Measurements from ENCODE around the gene NCOA3.

Gene NCOA3

DNA sequence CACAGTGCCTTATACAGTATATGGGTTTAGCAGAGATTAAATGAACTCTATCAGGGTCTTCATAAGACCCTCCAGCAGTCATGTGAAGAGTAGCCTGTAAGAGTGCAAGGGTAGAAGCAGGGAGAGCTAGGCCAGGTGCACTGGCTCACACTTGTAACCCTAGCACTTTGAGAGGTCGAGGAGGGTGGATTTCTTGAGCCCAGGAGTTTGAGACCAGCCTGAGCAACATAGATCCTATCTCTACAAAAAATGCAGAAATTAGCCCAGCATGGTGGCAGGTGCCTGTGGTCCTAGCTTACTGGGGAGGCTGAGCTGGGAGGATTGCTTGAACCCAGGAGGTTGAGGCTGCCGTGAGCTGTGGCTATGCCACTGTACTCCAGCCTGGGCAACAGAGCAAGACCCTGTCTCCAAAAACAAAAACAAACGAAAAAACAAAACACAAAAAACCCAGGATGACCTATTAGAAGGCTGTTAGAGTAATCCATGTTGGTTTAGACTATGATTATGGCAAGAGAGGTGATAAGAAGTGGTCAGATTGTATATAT, 31.9 kb downstream of the NCOA3 start:
- Histone ChIP-seq H3K4me2 (ENCODE audit: low read depth, low read length, poor library complexity, severe bottlenecking) (no peak overlapping the region), H2AFZ (ENCODE audit: low read length) (no peak overlapping the region), H3K9me2 (replicated peaks; ENCODE audit: low read depth, low read length) (no peaks in the 10 kb centered on the region), H3K36me3 (ENCODE audit: insufficient read depth, low read length) (no peaks in the 10 kb centered on the region), H3K4me3 (ENCODE audit: low read length, poor library complexity, severe bottlenecking) (no peak overlapping the region), H3K9me3 (ENCODE audit: insufficient read depth, low read depth, low read length) (no peaks in the 10 kb centered on the region), H3K27me3 (ENCODE audit: insufficient read depth, low read length, poor library complexity, severe bottlenecking) (no peaks in the 10 kb centered on the region), H3K9ac (ENCODE audit: low read depth, low read length, poor library complexity, severe bottlenecking) (no peak overlapping the region), H3K79me2 (ENCODE audit: insufficient read depth, low read length) (peaks cover 22% of the 10 kb centered on the region; the same call in 1 of the 2 replicates), H3F3A (ENCODE audit: low read depth) (no peaks in the 10 kb centered on the region), H4K20me1 (ENCODE audit: insufficient read depth, low read length, poor library complexity, severe bottlenecking) (peaks cover 4% of the 10 kb centered on the region), H3K4me1 (ENCODE audit: insufficient read depth, low read length, poor library complexity, severe bottlenecking) (peaks cover 5% of the 10 kb centered on the region)
- TF ChIP-seq EZH2phosphoT487 (IDR thresholded peaks at IDR 0.05; ENCODE audit: borderline replicate concordance): no peak
- TF ChIP-seq, protein P1, sequence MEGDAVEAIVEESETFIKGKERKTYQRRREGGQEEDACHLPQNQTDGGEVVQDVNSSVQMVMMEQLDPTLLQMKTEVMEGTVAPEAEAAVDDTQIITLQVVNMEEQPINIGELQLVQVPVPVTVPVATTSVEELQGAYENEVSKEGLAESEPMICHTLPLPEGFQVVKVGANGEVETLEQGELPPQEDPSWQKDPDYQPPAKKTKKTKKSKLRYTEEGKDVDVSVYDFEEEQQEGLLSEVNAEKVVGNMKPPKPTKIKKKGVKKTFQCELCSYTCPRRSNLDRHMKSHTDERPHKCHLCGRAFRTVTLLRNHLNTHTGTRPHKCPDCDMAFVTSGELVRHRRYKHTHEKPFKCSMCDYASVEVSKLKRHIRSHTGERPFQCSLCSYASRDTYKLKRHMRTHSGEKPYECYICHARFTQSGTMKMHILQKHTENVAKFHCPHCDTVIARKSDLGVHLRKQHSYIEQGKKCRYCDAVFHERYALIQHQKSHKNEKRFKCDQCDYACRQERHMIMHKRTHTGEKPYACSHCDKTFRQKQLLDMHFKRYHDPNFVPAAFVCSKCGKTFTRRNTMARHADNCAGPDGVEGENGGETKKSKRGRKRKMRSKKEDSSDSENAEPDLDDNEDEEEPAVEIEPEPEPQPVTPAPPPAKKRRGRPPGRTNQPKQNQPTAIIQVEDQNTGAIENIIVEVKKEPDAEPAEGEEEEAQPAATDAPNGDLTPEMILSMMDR (conservative IDR thresholded peaks at IDR 0.05; ENCODE audit: low read length): no peak

DNA sequence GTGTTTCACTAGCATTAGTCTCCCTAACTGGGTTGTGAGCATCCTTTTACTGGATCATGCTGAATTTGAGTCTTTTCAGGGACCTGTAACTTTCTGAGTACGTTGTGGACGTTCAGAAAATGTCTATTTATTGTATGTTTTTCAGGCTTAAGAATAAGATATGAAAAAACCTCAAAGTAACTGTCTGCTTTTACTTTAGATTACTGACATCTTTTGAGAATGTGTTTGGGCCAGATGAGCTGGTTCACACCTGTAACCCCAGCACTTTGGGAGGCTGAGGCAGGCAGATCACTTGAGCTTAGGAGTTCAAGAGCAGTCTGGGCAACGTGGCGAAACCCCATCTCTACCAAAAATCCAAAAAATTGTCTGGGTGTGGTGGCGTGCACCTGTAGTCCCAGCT, 32.7 kb downstream of the NCOA3 start:
- H3K36me3 ChIP-seq (ENCODE audit: insufficient read depth, low read length): no peaks in the 10 kb centered on the region
- H3K4me2 ChIP-seq (ENCODE audit: low read depth, low read length, poor library complexity, severe bottlenecking): no peak overlapping the region
- H3K9ac ChIP-seq (ENCODE audit: low read depth, low read length, poor library complexity, severe bottlenecking): no peak overlapping the region
- no peaks in the 10 kb centered on the region for H3K27me3 ChIP-seq (ENCODE audit: insufficient read depth, low read length, poor library complexity, severe bottlenecking)
- no peaks in the 10 kb centered on the region for H3F3A ChIP-seq (ENCODE audit: low read depth)
- H3K4me1 ChIP-seq (ENCODE audit: insufficient read depth, low read length, poor library complexity, severe bottlenecking): peaks cover 5% of the 10 kb centered on the region
- H3K9me3 ChIP-seq (ENCODE audit: insufficient read depth, low read depth, low read length): no peaks in the 10 kb centered on the region
- TF ChIP-seq, protein P1 (conservative IDR thresholded peaks at IDR 0.05; ENCODE audit: low read length): no peak
- no peak for TF ChIP-seq EZH2phosphoT487 (IDR thresholded peaks at IDR 0.05; ENCODE audit: borderline replicate concordance)
- no peaks in the 10 kb centered on the region for H3K9me2 ChIP-seq (replicated peaks; ENCODE audit: low read depth, low read length)
- H4K20me1 ChIP-seq (ENCODE audit: insufficient read depth, low read length, poor library complexity, severe bottlenecking): peaks cover 4% of the 10 kb centered on the region
- no peak overlapping the region for H2AFZ ChIP-seq (ENCODE audit: low read length)
- H3K4me3 ChIP-seq (ENCODE audit: low read length, poor library complexity, severe bottlenecking): no peak overlapping the region
- H3K79me2 ChIP-seq (ENCODE audit: insufficient read depth, low read length): peaks cover 27% of the 10 kb centered on the region; the same call in 1 of the 2 replicates

DNA sequence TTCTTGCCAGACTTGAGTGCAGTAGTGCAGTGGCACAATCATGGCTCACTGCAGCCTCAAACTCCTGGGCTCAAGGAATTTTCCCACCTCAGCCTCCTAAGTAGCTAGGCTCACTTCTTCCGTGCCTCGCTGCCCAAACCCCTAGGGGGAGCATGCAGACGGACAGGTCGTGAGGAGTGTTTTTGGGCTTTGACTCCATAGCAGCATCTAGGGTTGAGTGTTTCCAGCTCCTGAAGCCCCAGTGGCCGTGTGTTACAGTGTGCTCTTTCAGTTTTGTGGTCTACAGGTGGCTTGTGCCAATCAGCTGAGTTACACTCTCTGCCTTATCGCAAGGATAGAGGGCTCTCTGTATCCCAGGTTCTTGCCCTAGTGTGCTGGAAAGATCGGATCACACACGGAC, 33.4 kb downstream of the NCOA3 start:
- Histone ChIP-seq H3K4me1 (ENCODE audit: insufficient read depth, low read length, poor library complexity, severe bottlenecking) (peaks cover 5% of the 10 kb centered on the region), H3K36me3 (ENCODE audit: insufficient read depth, low read length) (no peaks in the 10 kb centered on the region), H4K20me1 (ENCODE audit: insufficient read depth, low read length, poor library complexity, severe bottlenecking) (peaks cover 3% of the 10 kb centered on the region), H3K9me3 (ENCODE audit: insufficient read depth, low read depth, low read length) (no peaks in the 10 kb centered on the region), H2AFZ (ENCODE audit: low read length) (no peak overlapping the region), H3K9me2 (replicated peaks; ENCODE audit: low read depth, low read length) (no peaks in the 10 kb centered on the region), H3F3A (ENCODE audit: low read depth) (no peaks in the 10 kb centered on the region), H3K4me2 (ENCODE audit: low read depth, low read length, poor library complexity, severe bottlenecking) (no peak overlapping the region), H3K9ac (ENCODE audit: low read depth, low read length, poor library complexity, severe bottlenecking) (no peak overlapping the region), H3K4me3 (ENCODE audit: low read length, poor library complexity, severe bottlenecking) (no peak overlapping the region), H3K27me3 (ENCODE audit: insufficient read depth, low read length, poor library complexity, severe bottlenecking) (no peaks in the 10 kb centered on the region), H3K79me2 (ENCODE audit: insufficient read depth, low read length) (peaks cover 26% of the 10 kb centered on the region; the same call in 1 of the 2 replicates)
- no peak for TF ChIP-seq EZH2phosphoT487 (IDR thresholded peaks at IDR 0.05; ENCODE audit: borderline replicate concordance)
- TF ChIP-seq, protein P1 (conservative IDR thresholded peaks at IDR 0.05; ENCODE audit: low read length): peak; percentile 43
